GM13976 (cell line): ENCODE measurements around the gene TMTC2.

Source experiments
- DNase-seq: peaks from one replicate; pipeline ENCODE4 v3.0.0; 2012; ENCODE audit warnings: low spot score
- CTCF ChIP-seq: IDR thresholded peaks from 2 replicates; pipeline ENCODE4 v1.5.1; 2012; ENCODE audit warnings: borderline replicate concordance, mild to moderate bottlenecking; ENCODE audit not compliant: insufficient read depth; ENCODE audit errors: extremely low read depth, missing control alignments, control extremely low read depth
- in situ Hi-C: fragments of 300-500 bp; cut with MboI; formaldehyde crosslinking; loops from one replicate; pipeline ENCODE4 v1.12.0; 2022; ENCODE audit warnings: low sequenced_read_pairs, mixed read lengths, inconsistent platforms; ENCODE audit not compliant: unreplicated experiment

Gene TMTC2

GRCh38 chr12:82688596-82688995 is 1.9 kb downstream of the TMTC2 start:
- DNase-seq, result no peak
- in situ Hi-C loops, result loop anchor here (25.0 kb wide), 2 partner anchors 699 to 1149 kb away; no protein-coding TSS in a partner anchor
- TF ChIP-seq CTCF, result no peak

GRCh38 chr12:82690006-82690405 is 3.3 kb downstream of the TMTC2 start:
- in situ Hi-C loops, result loop anchor here (25.0 kb wide), 2 partner anchors 697 to 1147 kb away; no protein-coding TSS in a partner anchor
- no peak for DNase-seq
- TF ChIP-seq CTCF, result no peak

GRCh38 chr12:82691513-82691912 is 4.8 kb downstream of the TMTC2 start:
- no peak for DNase-seq
- TF ChIP-seq CTCF, result no peak
- in situ Hi-C loops, result loop anchor here (25.0 kb wide), 2 partner anchors 696 to 1146 kb away; no protein-coding TSS in a partner anchor

- no peak for DNase-seq
- in situ Hi-C loops, result loop anchor here (25.0 kb wide), 2 partner anchors 693 to 1143 kb away; no protein-coding TSS in a partner anchor
- no peak for TF ChIP-seq CTCF
These were observed 7.6 kb downstream of the TMTC2 start for GRCh38 chr12:82694276-82694675.

- no peak for DNase-seq
- TF ChIP-seq CTCF, result no peak
- in situ Hi-C loops, result loop anchor here (25.0 kb wide), 2 partner anchors 692 to 1142 kb away; no protein-coding TSS in a partner anchor
These were observed 8.3 kb downstream of the TMTC2 start for GRCh38 chr12:82694970-82695369.

GRCh38 chr12:82695531-82695930 is 8.8 kb downstream of the TMTC2 start:
- in situ Hi-C loops, result loop anchor here (25.0 kb wide), 2 partner anchors 692 to 1142 kb away; no protein-coding TSS in a partner anchor
- DNase-seq, result no peak
- TF ChIP-seq CTCF, result no peak
